ENCODE results near the gene CCDC171. TPM values are rescaled to one million over a fixed set of nuclear protein-coding genes. Genes with fewer than 3 reads are reported as not detected.

Gene CCDC171
- polyA plus RNA-seq, 4 donors: 0.27 to 2.1 (median 0.92) TPM

GRCh38 chr9:15915711-15916110 is 362.9 kb downstream of the CCDC171 start:
- FAIRE-seq (no peak), DNase-seq (no peak)
- Histone ChIP-seq H3K4me3 (ENCODE audit: low read depth in 1 of 3, low read length in 3 of 3) (no peak overlapping the region), H3K4me1 (ENCODE audit: control insufficient read depth in 3 of 3, insufficient read depth in 2 of 3, low read depth in 1 of 3, low read length in 2 of 3) (no peaks in the 10 kb centered on the region), H3K27me3 (ENCODE audit: control insufficient read depth in 3 of 3, insufficient read depth in 3 of 3, low read length in 3 of 3) (no peaks in the 10 kb centered on the region), H3K27ac (ENCODE audit: low read depth in 1 of 3, low read length in 2 of 3) (no peak overlapping the region), H3K36me3 (ENCODE audit: control insufficient read depth in 3 of 3, insufficient read depth in 2 of 3, low read depth in 1 of 3, low read length in 3 of 3) (no peaks in the 10 kb centered on the region), H3K9me3 (ENCODE audit: control insufficient read depth in 2 of 2, insufficient read depth in 1 of 2, low read depth in 1 of 2, low read length in 1 of 2) (peaks cover 0 to 6% of the 10 kb centered on the region in 2 donors)

DNA sequence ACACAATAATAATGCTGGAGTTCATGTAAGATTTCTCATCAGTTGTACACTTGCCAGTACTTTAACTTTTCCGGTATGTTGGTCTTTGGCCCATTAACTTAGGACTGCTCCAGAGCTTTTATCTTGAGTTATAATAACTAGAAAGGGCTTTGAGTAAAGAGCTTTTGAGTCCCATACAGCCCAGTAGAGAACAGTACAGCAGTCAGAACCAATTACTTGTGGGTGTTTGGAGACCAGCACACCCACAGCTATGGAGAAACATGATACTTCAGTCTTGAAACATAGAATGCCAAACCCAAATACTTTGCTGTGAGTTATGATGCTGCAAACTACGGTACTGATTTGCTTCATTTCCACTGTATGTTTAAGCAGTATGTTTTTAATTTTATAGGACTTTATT is 374.3 kb downstream of the CCDC171 start:
- FAIRE-seq (no peak), DNase-seq (no peak)
- Histone ChIP-seq H3K27ac (ENCODE audit: low read depth in 1 of 3, low read length in 2 of 3) (no peak overlapping the region), H3K4me1 (ENCODE audit: control insufficient read depth in 3 of 3, insufficient read depth in 2 of 3, low read depth in 1 of 3, low read length in 2 of 3) (no peaks in the 10 kb centered on the region), H3K36me3 (ENCODE audit: control insufficient read depth in 3 of 3, insufficient read depth in 2 of 3, low read depth in 1 of 3, low read length in 3 of 3) (no peaks in the 10 kb centered on the region), H3K27me3 (ENCODE audit: control insufficient read depth in 3 of 3, insufficient read depth in 3 of 3, low read length in 3 of 3) (no peaks in the 10 kb centered on the region), H3K9me3 (ENCODE audit: control insufficient read depth in 2 of 2, insufficient read depth in 1 of 2, low read depth in 1 of 2, low read length in 1 of 2) (no peaks in the 10 kb centered on the region), H3K4me3 (ENCODE audit: low read depth in 1 of 3, low read length in 3 of 3) (no peak overlapping the region)
- WGBS, 3 donors: 78 to 89% (median 85%) methylated on average over 2 of the region's 2 CpGs

- Histone ChIP-seq H3K27ac (ENCODE audit: low read depth in 1 of 3, low read length in 2 of 3) (no peak overlapping the region), H3K36me3 (ENCODE audit: control insufficient read depth in 3 of 3, insufficient read depth in 2 of 3, low read depth in 1 of 3, low read length in 3 of 3) (no peaks in the 10 kb centered on the region), H3K4me3 (ENCODE audit: low read depth in 1 of 3, low read length in 3 of 3) (no peak overlapping the region), H3K4me1 (ENCODE audit: control insufficient read depth in 3 of 3, insufficient read depth in 2 of 3, low read depth in 1 of 3, low read length in 2 of 3) (no peaks in the 10 kb centered on the region), H3K27me3 (ENCODE audit: control insufficient read depth in 3 of 3, insufficient read depth in 3 of 3, low read length in 3 of 3) (no peaks in the 10 kb centered on the region), H3K9me3 (ENCODE audit: control insufficient read depth in 2 of 2, insufficient read depth in 1 of 2, low read depth in 1 of 2, low read length in 1 of 2) (no peaks in the 10 kb centered on the region)
- FAIRE-seq (no peak), DNase-seq (no peak)
- 67 to 85% (median 82%) methylated on average over 2 of the region's 2 CpGs for WGBS, 3 donors
These were observed 382.9 kb downstream of the CCDC171 start for GRCh38 chr9:15935661-15936305.

- Histone ChIP-seq H3K9me3 (ENCODE audit: control insufficient read depth in 2 of 2, insufficient read depth in 1 of 2, low read depth in 1 of 2, low read length in 1 of 2) (no peaks in the 10 kb centered on the region), H3K27me3 (ENCODE audit: control insufficient read depth in 3 of 3, insufficient read depth in 3 of 3, low read length in 3 of 3) (no peaks in the 10 kb centered on the region), H3K27ac (ENCODE audit: low read depth in 1 of 3, low read length in 2 of 3) (no peak overlapping the region), H3K36me3 (ENCODE audit: control insufficient read depth in 3 of 3, insufficient read depth in 2 of 3, low read depth in 1 of 3, low read length in 3 of 3) (no peaks in the 10 kb centered on the region), H3K4me3 (ENCODE audit: low read depth in 1 of 3, low read length in 3 of 3) (no peak overlapping the region), H3K4me1 (ENCODE audit: control insufficient read depth in 3 of 3, insufficient read depth in 2 of 3, low read depth in 1 of 3, low read length in 2 of 3) (no peaks in the 10 kb centered on the region)
- no peak for DNase-seq
- WGBS, 3 donors: 58 to 70% (median 69%) methylated on average over 5 of the region's 5 CpGs
- no peak for FAIRE-seq
These were observed 383.6 kb downstream of the CCDC171 start for GRCh38 chr9:15936306-15936921.

- Histone ChIP-seq H3K27me3 (ENCODE audit: control insufficient read depth in 3 of 3, insufficient read depth in 3 of 3, low read length in 3 of 3) (no peaks in the 10 kb centered on the region), H3K9me3 (ENCODE audit: control insufficient read depth in 2 of 2, insufficient read depth in 1 of 2, low read depth in 1 of 2, low read length in 1 of 2) (no peaks in the 10 kb centered on the region), H3K27ac (ENCODE audit: low read depth in 1 of 3, low read length in 2 of 3) (no peak overlapping the region), H3K4me1 (ENCODE audit: control insufficient read depth in 3 of 3, insufficient read depth in 2 of 3, low read depth in 1 of 3, low read length in 2 of 3) (no peaks in the 10 kb centered on the region), H3K36me3 (ENCODE audit: control insufficient read depth in 3 of 3, insufficient read depth in 2 of 3, low read depth in 1 of 3, low read length in 3 of 3) (no peaks in the 10 kb centered on the region), H3K4me3 (ENCODE audit: low read depth in 1 of 3, low read length in 3 of 3) (no peak overlapping the region)
- DNase-seq (no peak), FAIRE-seq (no peak)
- WGBS, 3 donors: 66 to 78% (median 74%) methylated on average over 3 of the region's 3 CpGs
These were observed 390.1 kb downstream of the CCDC171 start for GRCh38 chr9:15942831-15943424.

- WGBS, 3 donors: 91 to 97% (median 97%) methylated on average over 3 of the region's 3 CpGs
- no peak overlapping the region for H3K27ac ChIP-seq (ENCODE audit: low read depth in 1 of 3, low read length in 2 of 3)
- no peaks in the 10 kb centered on the region for H3K9me3 ChIP-seq (ENCODE audit: control insufficient read depth in 2 of 2, insufficient read depth in 1 of 2, low read depth in 1 of 2, low read length in 1 of 2)
- DNase-seq (no peak), FAIRE-seq (no peak)
- no peak overlapping the region for H3K4me3 ChIP-seq (ENCODE audit: low read depth in 1 of 3, low read length in 3 of 3)
- no peaks in the 10 kb centered on the region for H3K4me1 ChIP-seq (ENCODE audit: control insufficient read depth in 3 of 3, insufficient read depth in 2 of 3, low read depth in 1 of 3, low read length in 2 of 3)
- no peaks in the 10 kb centered on the region for H3K27me3 ChIP-seq (ENCODE audit: control insufficient read depth in 3 of 3, insufficient read depth in 3 of 3, low read length in 3 of 3)
- no peaks in the 10 kb centered on the region for H3K36me3 ChIP-seq (ENCODE audit: control insufficient read depth in 3 of 3, insufficient read depth in 2 of 3, low read depth in 1 of 3, low read length in 3 of 3)
These were observed 391.5 kb downstream of the CCDC171 start for GRCh38 chr9:15944341-15944740.

DNA sequence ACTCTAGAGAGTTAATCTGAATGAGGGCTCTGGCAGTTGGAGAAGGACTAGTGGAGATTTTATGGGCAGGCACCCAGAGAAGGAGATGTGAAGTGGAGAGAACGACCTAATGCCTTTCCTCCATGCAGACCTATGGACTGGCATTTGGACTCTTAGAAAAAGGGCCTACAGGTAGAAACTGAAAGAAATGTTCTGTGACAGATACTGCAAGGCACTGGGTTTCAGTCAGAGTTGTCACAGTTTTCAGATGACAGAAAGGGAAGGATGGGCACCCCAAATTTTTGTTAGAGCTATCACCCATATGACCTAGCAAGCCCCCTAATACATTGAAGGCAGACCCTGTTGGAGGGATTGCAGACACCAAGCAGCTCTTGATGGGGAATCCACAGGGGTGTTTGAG is 406.8 kb downstream of the CCDC171 start:
- Histone ChIP-seq H3K4me1 (ENCODE audit: control insufficient read depth in 3 of 3, insufficient read depth in 2 of 3, low read depth in 1 of 3, low read length in 2 of 3) (no peaks in the 10 kb centered on the region), H3K27me3 (ENCODE audit: control insufficient read depth in 3 of 3, insufficient read depth in 3 of 3, low read length in 3 of 3) (no peaks in the 10 kb centered on the region), H3K4me3 (ENCODE audit: low read depth in 1 of 3, low read length in 3 of 3) (no peak overlapping the region), H3K27ac (ENCODE audit: low read depth in 1 of 3, low read length in 2 of 3) (no peak overlapping the region), H3K36me3 (ENCODE audit: control insufficient read depth in 3 of 3, insufficient read depth in 2 of 3, low read depth in 1 of 3, low read length in 3 of 3) (no peaks in the 10 kb centered on the region), H3K9me3 (ENCODE audit: control insufficient read depth in 2 of 2, insufficient read depth in 1 of 2, low read depth in 1 of 2, low read length in 1 of 2) (no peaks in the 10 kb centered on the region)
- no peak for DNase-seq
- 11 to 36% (median 29%) methylated on average over 1 of the region's 1 CpG for WGBS, 3 donors
- no peak for FAIRE-seq

DNA sequence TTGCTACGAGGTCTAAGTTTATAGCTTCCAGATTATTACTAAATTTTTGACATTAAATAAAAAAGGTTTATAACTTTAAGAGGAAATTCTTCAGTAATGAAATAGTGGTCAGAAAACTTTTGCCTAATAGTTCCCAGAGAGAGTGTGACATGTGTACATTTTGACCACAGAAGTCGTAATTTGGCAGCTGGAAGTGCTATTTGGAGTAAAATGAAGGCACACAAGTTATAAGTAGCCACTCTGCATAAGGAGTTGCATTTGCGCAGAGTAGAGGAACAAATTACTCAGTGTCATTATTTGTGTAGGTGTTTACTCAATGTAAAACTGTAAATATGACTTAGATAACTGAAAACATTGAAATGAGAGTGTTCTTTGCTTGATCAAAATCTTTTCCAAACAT is 408.4 kb downstream of the CCDC171 start:
- no peak for DNase-seq
- 66 to 77% (median 73%) methylated on average over 3 of the region's 3 CpGs for WGBS, 3 donors
- Histone ChIP-seq H3K4me3 (ENCODE audit: low read depth in 1 of 3, low read length in 3 of 3) (no peak overlapping the region), H3K4me1 (ENCODE audit: control insufficient read depth in 3 of 3, insufficient read depth in 2 of 3, low read depth in 1 of 3, low read length in 2 of 3) (no peaks in the 10 kb centered on the region), H3K9me3 (ENCODE audit: control insufficient read depth in 2 of 2, insufficient read depth in 1 of 2, low read depth in 1 of 2, low read length in 1 of 2) (no peaks in the 10 kb centered on the region), H3K27ac (ENCODE audit: low read depth in 1 of 3, low read length in 2 of 3) (no peak overlapping the region), H3K27me3 (ENCODE audit: control insufficient read depth in 3 of 3, insufficient read depth in 3 of 3, low read length in 3 of 3) (no peaks in the 10 kb centered on the region), H3K36me3 (ENCODE audit: control insufficient read depth in 3 of 3, insufficient read depth in 2 of 3, low read depth in 1 of 3, low read length in 3 of 3) (no peaks in the 10 kb centered on the region)
- no peak for FAIRE-seq

All from small intestine (tissue), 7 donors.